ENCODE data around the gene SEPTIN3.

Gene SEPTIN3

GRCh38 chr22:41929418-41929810 lies 39.8 kb upstream of the SEPTIN3 start:
- no peak overlapping the region for H2AFZ ChIP-seq
- no peak overlapping the region for H3K4me2 ChIP-seq (ENCODE audit: low read length)
- H3K27ac ChIP-seq = no peak overlapping the region
- H3K9me3 ChIP-seq (ENCODE audit: control insufficient read depth, low read length) = no peaks in the 10 kb centered on the region
- no peaks in the 10 kb centered on the region for H3K79me2 ChIP-seq
- H3K4me1 ChIP-seq = no peaks in the 10 kb centered on the region
- H3K36me3 ChIP-seq (ENCODE audit: control insufficient read depth, insufficient read depth, low read length) = no peaks in the 10 kb centered on the region
- H3K4me3 ChIP-seq (ENCODE audit: low read depth, low read length) = no peak overlapping the region
- no peaks in the 10 kb centered on the region for H3K27me3 ChIP-seq (ENCODE audit: control insufficient read depth, insufficient read depth, low read length)
- H3K9ac ChIP-seq = no peak overlapping the region
- no peak for TF ChIP-seq CTCF (IDR thresholded peaks at IDR 0.05)

- Histone ChIP-seq H3K79me2 (no peaks in the 10 kb centered on the region), H3K4me1 (no peaks in the 10 kb centered on the region), H3K4me3 (ENCODE audit: low read depth, low read length) (no peak overlapping the region), H3K36me3 (ENCODE audit: control insufficient read depth, insufficient read depth, low read length) (no peaks in the 10 kb centered on the region), H3K27ac (no peak overlapping the region), H3K9me3 (ENCODE audit: control insufficient read depth, low read length) (no peaks in the 10 kb centered on the region), H2AFZ (no peak overlapping the region), H3K27me3 (ENCODE audit: control insufficient read depth, insufficient read depth, low read length) (no peaks in the 10 kb centered on the region), H3K4me2 (ENCODE audit: low read length) (no peak overlapping the region), H3K9ac (no peak overlapping the region)
- no peak for TF ChIP-seq CTCF (IDR thresholded peaks at IDR 0.05)
Measured at GRCh38 chr22:41931701-41932269, 37.5 kb upstream of the SEPTIN3 start.

- no peak for TF ChIP-seq CTCF (IDR thresholded peaks at IDR 0.05)
- Histone ChIP-seq H3K27ac (no peak overlapping the region), H3K4me1 (no peaks in the 10 kb centered on the region), H2AFZ (no peak overlapping the region), H3K27me3 (ENCODE audit: control insufficient read depth, insufficient read depth, low read length) (no peaks in the 10 kb centered on the region), H3K36me3 (ENCODE audit: control insufficient read depth, insufficient read depth, low read length) (no peaks in the 10 kb centered on the region), H3K79me2 (no peaks in the 10 kb centered on the region), H3K9ac (no peak overlapping the region), H3K4me2 (ENCODE audit: low read length) (no peak overlapping the region), H3K9me3 (ENCODE audit: control insufficient read depth, low read length) (no peaks in the 10 kb centered on the region), H3K4me3 (ENCODE audit: low read depth, low read length) (no peak overlapping the region)
Measured at GRCh38 chr22:41932353-41932752, 36.9 kb upstream of the SEPTIN3 start.

- TF ChIP-seq CTCF (IDR thresholded peaks at IDR 0.05) = no peak
- no peaks in the 10 kb centered on the region for H3K4me1 ChIP-seq
- no peaks in the 10 kb centered on the region for H3K36me3 ChIP-seq (ENCODE audit: control insufficient read depth, insufficient read depth, low read length)
- H3K4me3 ChIP-seq (ENCODE audit: low read depth, low read length) = no peak overlapping the region
- H3K4me2 ChIP-seq (ENCODE audit: low read length) = no peak overlapping the region
- no peaks in the 10 kb centered on the region for H3K79me2 ChIP-seq
- H2AFZ ChIP-seq = no peak overlapping the region
- H3K9me3 ChIP-seq (ENCODE audit: control insufficient read depth, low read length) = no peaks in the 10 kb centered on the region
- H3K27ac ChIP-seq = no peak overlapping the region
- no peak overlapping the region for H3K9ac ChIP-seq
- no peaks in the 10 kb centered on the region for H3K27me3 ChIP-seq (ENCODE audit: control insufficient read depth, insufficient read depth, low read length)
Measured at GRCh38 chr22:41933411-41934177, 35.6 kb upstream of the SEPTIN3 start.
